GM18873 (cell line): ENCODE measurements around the gene TULP4.

Source experiments
- ATAC-seq: cut with Tn5 transposase; IDR thresholded peaks from one replicate; pipeline ENCODE4 v1.9.1; 2021; ENCODE audit warnings: mild to moderate bottlenecking, moderate library complexity, moderate number of reproducible peaks; ENCODE audit not compliant: unreplicated experiment, low FRiP score

The TULP4 gene, protein sequence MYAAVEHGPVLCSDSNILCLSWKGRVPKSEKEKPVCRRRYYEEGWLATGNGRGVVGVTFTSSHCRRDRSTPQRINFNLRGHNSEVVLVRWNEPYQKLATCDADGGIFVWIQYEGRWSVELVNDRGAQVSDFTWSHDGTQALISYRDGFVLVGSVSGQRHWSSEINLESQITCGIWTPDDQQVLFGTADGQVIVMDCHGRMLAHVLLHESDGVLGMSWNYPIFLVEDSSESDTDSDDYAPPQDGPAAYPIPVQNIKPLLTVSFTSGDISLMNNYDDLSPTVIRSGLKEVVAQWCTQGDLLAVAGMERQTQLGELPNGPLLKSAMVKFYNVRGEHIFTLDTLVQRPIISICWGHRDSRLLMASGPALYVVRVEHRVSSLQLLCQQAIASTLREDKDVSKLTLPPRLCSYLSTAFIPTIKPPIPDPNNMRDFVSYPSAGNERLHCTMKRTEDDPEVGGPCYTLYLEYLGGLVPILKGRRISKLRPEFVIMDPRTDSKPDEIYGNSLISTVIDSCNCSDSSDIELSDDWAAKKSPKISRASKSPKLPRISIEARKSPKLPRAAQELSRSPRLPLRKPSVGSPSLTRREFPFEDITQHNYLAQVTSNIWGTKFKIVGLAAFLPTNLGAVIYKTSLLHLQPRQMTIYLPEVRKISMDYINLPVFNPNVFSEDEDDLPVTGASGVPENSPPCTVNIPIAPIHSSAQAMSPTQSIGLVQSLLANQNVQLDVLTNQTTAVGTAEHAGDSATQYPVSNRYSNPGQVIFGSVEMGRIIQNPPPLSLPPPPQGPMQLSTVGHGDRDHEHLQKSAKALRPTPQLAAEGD (N-terminal part only)

DNA sequence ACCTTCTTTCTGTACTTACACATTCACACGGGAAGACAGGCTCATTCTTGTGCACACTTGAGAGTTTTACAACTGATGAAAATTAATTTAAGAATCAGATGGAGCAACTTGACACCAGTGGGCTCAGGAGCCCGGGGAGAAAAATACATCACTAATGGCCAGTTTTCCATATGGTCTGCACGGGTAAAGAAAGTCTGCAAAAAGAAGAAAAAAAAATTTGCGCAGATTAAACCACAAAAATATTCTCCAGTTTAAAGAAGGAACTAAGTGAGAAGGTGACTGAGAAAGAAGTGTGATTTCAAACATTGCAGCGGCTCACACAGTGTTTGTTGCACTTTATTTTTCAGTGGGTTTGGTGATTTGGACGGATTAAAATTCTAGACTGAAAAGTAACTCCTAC is at the start of gene TULP4:
TSS of gene TULP4 (plus strand) at position 301 of the 400 bp plus-strand sequence. CDS start 1,552 bp downstream, outside the sequence.
- no peak for ATAC-seq

DNA sequence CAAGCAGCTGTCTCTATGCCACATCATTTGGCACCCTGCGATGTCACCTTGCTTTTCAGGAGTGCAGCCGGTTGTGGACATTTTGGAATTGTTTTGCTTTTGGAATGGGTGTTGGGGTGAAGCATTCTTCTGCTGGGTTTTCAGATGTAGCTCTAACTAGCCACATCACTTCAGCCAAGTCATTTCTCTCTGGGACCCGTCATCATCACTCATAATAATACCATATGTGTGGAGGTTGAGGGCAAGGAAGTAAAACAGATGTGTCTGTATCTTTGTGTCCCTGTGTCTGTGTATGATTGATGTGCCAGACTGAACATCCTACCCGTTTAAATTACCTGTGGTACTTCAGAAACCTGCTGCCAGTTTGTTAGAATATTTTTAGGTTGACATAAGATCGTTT is 49.5 kb upstream of the TULP4 start:
- no peak for ATAC-seq

DNA sequence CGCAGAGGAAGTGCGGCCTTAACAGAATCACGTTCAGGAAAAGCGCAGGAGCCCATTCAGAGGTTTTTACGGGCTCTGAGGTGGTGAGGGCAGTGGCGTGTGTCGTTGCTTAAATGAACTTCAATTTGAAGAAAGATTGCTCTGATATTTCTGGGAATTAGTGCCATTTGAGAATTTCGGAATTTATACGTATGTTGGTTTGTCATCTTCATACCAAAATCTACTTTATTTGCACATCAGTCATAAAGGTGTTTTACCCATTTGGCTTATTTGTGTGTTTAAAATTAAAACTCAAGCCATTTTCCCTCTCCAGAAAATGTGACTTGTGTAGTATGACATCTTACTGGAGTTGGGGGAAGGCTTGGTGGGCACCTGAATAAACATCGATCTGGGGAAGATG is 48.1 kb upstream of the TULP4 start:
- ATAC-seq = no peak

DNA sequence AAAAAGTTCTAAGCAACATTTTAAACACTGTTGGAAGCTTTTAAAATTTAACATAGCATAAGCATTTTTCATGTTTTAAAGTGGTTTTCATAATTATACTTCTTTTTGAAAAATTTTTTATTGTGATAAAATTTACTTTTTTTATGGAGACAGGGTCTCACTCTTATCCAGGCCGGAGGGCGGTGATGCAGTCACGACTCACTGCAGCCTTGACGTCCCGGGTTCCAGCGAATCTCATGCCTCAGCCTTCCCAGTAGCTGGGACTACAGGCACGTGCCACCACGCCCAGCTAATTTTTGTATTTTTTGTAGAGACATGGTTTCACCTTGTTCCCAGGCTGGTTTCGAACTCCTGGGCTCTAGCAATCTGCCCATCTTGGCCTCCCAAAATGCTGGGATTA is 46.1 kb upstream of the TULP4 start:
- no peak for ATAC-seq

DNA sequence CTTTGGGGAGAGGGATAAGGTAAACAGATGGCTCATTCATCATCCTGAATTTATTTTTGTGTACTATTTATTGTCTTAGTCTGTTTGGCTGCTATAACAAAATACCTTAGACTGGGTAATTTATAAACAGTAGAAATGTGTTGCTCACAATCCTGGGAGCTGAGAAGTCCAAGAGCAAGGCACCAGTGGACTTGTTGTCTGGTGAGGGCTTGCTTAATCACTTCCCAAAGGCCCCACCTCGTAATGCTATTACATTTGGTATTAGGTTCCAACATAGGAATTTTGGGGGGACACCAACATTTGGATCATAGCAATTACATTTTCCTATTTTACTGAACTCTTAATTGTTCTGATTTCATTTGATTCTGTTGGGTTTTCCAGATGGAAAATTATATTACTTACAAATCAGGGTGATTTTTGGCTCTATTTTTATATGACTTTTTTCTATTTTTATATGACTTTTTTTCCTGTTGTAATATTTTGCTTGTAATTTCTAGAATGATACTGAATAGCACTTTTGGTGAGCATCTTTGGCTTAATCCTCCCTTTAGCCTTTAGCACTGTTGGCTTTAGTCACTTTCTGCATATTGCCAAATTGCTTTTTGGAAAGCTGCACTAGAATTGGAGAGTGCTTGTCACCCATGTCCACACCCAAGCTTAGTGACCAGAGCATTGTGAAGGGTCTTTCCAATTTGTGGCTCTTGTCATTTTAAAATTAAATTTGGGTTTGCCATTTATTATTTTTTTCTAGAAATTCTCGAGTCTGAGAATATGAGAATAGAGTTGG is 43.7 kb upstream of the TULP4 start:
- no peak for ATAC-seq

DNA sequence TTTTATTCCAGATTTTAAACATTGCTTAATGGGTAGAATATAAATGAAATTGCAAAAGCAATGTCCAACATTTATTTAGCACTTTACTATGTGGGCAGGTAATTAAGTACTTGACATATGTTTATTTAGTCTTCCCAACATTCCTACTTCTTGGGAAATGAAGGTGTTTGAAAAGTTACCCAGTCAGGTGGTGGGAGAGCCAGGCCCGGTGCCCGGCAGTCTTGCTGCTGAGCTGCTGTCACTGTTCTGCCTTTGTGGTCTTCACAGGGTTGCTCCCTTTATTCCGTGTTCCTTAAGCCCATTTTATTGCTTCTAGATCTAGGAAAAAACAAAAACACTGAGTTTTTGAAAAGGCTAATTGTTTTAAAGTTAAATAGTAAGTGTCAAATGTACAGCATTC is 42.6 kb upstream of the TULP4 start:
- ATAC-seq = no peak

DNA sequence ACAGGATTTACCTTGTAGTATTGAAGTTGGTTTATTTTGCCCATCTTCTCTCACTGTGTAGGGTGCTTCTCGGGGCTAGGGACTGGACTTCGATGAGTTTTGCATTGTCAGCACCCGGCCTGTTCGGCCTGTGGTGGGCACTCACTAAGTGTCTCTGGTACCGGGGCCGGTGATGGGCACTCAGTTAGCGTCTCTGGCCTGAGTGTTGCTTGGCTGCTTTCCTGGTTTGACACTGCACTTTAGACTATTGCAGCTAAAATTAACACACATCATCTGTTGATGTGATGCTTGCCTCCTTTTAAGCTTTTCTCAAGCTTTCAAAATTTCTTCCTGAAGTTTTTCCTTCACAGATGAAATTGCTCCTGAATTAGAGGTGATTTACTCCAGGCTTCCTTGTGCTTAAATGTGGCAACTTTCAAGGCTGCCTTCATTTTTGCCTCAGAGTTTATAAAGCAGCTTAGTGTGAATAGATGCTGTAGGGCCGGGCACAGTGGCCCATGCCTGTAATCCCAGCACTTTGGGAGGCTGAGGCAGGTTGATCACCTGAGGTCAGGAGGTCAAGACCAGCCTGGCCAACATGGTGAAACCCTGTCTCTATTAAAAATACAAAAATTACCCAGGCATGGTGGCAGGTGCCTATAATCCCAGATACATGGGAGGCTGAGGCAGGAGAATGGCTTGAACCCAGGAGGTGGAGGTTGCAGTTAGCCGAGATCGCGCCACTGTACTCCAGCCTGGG is 41.7 kb upstream of the TULP4 start:
- ATAC-seq = no peak

DNA sequence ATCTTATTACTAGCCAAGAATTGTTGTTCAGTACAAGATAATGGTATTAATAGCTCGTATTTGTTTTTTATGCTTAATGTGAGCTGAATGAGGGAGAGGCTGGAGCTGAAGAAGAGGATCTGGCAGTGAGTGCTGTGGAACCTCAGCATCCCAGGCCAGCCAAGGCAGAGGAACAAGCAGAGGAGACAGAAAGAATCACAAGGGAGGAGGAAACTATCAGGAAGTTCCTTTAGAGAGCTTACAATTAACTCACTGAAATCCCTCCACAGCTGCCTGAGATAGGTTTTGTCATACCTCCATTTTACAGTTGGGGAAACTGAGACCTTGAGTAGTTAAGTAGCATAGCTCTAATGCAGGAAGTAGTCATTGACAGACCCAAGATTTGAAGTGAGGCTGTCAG is 39.9 kb upstream of the TULP4 start:
- ATAC-seq = no peak

DNA sequence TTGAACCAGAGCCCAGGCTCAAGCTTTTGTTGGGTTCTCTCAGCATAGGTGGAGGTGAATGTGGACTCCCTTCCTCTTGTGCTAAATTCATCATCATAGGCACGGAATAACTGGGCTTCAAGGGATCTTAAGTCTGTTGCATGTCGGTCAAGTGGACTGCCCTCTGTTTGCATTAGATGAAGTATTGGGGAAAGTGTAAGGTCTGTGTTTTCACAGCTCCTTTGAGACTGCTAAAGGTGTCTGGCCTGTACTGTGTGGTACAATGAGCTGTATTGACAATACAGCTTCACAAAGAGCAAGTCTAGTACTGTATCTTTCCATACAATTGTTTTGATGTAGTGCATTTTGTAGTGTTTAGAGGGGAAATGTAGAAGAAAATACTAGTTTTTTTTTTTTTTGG is 34.3 kb upstream of the TULP4 start:
- ATAC-seq = no peak

DNA sequence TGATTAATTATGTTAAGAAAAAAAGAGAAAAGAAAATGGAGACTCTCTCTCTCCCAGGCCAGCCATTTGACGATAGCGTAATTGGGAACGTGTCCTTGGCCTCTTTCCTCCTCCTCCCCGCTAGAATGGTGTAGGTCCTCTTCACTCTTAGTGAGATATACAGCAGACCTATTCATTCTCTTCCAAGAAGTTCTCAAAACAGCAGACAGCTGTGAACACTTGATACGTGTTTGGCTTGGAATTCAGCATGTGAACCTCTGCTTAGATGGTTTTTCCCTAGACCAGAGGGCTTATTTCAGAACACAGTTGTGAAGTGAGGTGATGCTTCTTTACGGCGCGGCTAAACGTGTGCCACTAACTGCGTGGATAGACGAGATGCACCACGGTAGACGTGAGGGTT is 32.6 kb upstream of the TULP4 start:
- ATAC-seq = no peak

DNA sequence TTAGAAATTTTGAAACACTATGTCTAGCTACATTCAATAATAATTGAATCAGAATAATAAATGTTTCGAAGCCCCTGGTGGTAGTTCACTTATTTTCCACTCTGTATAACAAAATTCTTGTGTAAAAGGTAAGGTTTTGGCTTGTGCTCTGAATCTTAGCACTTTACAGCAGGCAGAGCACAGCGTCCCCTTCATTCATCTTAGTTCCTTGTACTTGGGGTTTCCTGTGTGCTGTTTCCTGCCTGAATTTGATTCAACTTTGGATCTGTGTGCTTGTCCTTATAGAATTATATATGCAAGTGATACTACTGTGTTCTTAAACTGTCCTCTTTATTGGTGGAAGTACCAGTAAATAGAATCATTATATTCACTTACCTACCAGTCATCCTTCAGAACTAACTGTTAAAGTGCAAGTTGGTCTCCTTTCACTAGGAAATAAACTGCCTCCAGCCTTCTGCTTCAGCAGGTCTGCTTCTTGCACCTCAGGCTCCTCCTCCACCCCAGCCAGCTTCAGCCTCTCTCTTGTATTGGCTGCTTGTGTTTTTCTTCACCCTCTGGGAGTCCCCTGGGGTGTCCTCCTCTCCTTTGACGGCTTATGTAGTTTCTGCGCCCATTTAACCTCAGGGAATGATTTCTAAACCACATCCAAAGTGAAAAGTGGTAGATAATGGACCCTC is 28.8 kb upstream of the TULP4 start:
- no peak for ATAC-seq

DNA sequence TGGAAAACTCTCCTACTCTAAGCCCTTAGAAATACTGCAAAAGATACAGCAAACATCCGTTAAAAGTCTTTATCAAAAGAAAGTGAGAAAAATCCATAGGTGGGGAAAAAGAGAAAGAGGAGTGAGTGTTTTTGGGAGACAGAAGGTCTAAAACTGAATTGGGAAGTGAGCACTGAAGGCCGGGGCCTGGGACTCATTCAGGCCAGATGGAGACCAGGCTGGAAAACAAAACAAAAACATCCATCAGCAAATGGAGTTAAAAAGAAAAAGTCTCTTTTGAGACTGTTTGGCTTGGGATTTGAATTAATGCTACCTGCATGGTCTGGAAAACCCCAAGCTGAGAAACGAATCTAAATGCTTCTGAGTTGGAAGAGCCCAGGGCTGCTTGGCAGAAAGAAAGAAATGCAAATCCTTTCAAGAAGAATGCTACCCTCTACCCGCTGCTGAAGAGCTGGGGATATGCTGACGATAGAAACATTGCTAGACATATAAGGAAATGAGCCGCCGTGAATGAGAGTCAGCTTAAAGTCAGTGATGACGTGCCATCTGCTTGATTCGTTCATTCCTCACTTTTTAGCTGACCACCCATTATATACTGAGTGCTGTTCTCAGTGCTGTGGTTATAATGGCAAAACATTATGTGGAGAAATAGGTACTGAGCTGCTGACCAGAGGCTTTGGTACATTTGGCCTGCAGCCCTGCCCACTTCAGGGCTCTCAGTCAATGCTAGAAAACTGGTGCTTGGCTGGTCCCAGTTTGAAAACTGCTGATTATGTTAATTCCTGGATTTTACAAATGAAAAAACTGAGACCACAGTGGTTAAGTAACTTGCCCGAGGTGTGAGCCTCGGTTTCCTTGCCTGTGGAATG is 28.0 kb upstream of the TULP4 start:
- no peak for ATAC-seq

DNA sequence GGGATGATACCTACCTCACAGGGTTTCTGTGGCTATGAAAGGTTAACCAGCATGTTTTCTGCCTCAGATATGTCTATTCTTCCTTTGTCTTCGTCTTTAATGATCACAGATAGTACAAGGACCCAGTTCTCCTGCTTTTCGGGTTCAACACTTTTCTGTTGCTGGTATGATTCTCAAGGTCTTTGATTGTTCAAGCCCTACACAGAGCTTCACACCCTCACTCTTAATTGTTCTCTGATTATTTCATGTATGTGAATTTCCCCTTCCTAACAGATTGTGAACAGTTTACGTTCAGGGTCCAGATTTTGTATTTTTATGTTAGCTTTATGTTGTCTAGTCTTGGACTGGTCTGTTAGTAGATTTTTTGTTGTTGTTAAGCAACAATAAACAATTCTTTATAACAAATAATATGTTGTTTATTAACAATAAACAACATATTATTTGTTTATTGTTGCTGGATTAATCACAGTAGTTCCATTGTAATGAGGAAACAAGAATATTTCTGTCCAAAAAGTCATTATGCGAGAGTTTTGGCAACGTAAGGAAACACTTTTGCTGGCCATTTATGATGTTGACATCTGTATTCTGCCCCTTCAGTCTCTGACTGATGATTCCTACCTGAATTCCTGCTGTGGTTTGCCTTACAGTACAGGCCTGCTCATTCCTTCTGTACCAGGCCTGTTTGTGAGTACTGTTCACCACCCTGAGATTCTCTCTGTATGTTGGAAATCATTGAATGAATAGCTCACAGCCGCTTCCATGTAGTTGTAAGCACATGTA is 27.2 kb upstream of the TULP4 start:
- no peak for ATAC-seq

DNA sequence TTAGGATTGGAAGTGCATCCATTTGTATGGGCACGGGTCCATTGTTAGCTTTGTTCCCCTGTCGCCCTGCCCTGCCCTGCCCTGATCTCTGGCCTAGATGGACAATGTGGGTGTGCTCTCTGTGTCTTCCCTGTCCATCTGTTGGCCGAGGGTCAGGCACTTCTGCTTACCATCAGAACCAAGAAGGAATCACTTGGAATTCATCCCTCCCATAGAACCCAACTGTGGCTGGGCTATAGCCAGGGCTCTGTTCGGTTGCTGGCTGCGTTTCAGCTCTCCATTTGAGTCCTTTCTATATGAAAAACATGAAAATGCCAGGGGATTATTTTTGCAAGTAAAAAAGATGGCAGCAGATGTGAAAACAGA is 26.6 kb upstream of the TULP4 start:
- no peak for ATAC-seq

DNA sequence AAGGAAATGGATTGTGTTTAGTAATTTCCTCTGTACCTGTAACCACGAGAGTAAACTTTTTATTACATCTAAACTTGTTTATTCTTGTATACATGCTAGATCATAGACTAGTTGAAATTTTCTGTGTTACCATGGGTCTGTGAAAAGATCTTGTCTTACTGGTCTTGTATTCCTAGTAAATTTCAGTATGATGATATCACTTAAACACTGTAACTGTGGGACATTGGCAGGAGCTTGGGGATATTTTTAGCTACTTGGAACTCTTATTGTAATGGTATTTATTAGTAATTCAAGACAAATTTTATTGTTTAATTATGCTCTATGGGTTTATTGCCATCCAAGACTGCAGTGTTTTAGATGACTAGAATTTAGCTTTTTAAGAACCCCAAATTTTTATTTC is 25.9 kb upstream of the TULP4 start:
- no peak for ATAC-seq

DNA sequence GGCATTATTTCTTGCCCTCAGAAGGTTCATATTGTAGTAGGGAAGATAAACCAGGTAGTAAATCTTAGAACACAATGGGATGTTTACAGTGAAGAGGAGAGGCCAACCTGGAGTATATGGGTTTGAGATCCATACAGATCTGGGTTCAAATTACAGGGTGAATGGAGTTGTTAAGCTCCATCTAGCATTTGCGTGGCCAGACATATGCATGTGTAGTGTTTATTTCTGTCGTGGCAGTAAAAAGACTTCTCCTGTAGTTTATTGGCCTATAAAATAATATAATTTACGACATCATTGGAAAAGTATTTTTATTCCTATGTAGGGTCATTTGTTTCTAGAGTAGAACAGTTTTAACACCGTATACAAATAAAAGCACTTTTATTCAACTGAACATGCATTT is 25.2 kb upstream of the TULP4 start:
- ATAC-seq = no peak

DNA sequence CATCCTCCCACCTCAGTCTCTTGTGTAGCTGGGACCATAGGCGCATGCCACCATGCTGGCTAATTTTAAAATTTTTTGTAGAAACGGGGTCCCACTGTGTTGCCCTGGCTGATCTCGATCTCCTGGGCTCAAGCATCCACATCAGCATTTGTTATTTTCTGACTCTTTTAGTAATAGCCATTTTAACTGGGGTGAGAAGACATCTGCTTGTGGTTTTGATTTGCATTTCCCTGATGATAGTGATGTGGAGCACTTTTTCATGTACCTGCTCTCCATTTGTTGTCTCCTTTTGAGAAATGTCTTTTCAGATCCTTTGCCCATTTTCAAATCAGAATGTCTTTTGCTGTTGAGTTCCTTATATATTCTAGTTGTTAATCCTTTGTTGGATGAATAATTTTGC is 22.2 kb upstream of the TULP4 start:
- ATAC-seq = no peak

DNA sequence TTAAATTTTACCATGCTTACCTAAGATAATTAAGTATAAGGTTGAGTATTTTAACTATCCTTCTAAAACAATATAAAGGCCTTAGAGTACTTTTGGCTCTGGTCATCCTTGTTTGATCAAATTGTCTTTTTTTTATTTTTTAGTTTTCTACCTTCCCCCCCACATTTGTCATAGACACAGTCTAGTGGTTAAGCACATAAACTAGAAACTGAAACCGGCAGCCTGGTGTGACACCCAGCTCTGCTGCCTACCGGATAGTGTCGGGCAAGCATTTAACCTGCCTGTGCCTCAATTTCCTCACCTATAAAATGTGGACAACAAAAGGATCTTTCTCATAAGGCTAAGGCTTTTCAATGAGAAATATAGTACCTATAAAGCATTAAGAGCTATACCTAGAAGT is 21.6 kb upstream of the TULP4 start:
- no peak for ATAC-seq
